ENCODE results near the gene TOPORS. TPM values are rescaled to one million over a fixed set of nuclear protein-coding genes. Genes with fewer than 3 reads are reported as not detected.

The TOPORS gene
- total RNA-seq, 1 donor from 2014 or later: 37.9 TPM

GRCh38 chr9:32518276-32518675, 34.1 kb downstream of the TOPORS start:
- no peaks in the 10 kb centered on the region for H3K36me3 ChIP-seq (ENCODE audit: control insufficient read depth, insufficient read depth, low read length)
- H3K27me3 ChIP-seq (ENCODE audit: control insufficient read depth, insufficient read depth, low read length): no peaks in the 10 kb centered on the region
- FAIRE-seq: no peak
- H3K4me3 ChIP-seq (ENCODE audit: low read depth, low read length): no peak overlapping the region
- DNase-seq (ENCODE audit: low read depth): no peak
- TF ChIP-seq, protein P1, sequence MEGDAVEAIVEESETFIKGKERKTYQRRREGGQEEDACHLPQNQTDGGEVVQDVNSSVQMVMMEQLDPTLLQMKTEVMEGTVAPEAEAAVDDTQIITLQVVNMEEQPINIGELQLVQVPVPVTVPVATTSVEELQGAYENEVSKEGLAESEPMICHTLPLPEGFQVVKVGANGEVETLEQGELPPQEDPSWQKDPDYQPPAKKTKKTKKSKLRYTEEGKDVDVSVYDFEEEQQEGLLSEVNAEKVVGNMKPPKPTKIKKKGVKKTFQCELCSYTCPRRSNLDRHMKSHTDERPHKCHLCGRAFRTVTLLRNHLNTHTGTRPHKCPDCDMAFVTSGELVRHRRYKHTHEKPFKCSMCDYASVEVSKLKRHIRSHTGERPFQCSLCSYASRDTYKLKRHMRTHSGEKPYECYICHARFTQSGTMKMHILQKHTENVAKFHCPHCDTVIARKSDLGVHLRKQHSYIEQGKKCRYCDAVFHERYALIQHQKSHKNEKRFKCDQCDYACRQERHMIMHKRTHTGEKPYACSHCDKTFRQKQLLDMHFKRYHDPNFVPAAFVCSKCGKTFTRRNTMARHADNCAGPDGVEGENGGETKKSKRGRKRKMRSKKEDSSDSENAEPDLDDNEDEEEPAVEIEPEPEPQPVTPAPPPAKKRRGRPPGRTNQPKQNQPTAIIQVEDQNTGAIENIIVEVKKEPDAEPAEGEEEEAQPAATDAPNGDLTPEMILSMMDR (IDR thresholded peaks at IDR 0.05; ENCODE audit: insufficient read depth, low read length, severe bottlenecking): no peak

DNA sequence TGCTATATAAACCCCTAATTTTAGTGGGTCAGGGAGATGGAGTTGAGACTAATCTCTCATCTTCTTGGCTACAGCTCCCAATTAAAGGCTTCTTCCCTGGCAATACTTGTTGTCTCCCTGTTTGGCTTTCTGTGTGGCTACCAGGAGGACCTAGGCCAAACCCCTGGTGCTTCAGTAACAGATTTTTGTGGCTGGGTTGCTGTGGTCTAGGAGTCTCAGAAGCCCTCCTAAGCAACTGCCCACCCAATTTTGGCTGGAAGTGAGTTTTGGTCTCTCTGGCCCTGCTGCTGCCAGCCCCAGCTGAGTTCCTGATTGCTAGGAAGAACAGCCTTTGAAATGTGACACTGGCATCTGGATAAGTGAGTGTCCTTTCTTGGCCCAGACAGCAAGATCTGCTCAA, 36.1 kb downstream of the TOPORS start:
- no peaks in the 10 kb centered on the region for H3K27me3 ChIP-seq (ENCODE audit: control insufficient read depth, insufficient read depth, low read length)
- no peak for FAIRE-seq
- H3K36me3 ChIP-seq (ENCODE audit: control insufficient read depth, insufficient read depth, low read length): no peaks in the 10 kb centered on the region
- DNase-seq (ENCODE audit: low read depth): no peak
- TF ChIP-seq, protein P1 (IDR thresholded peaks at IDR 0.05; ENCODE audit: insufficient read depth, low read length, severe bottlenecking): no peak
- H3K4me3 ChIP-seq (ENCODE audit: low read depth, low read length): no peak overlapping the region

DNA sequence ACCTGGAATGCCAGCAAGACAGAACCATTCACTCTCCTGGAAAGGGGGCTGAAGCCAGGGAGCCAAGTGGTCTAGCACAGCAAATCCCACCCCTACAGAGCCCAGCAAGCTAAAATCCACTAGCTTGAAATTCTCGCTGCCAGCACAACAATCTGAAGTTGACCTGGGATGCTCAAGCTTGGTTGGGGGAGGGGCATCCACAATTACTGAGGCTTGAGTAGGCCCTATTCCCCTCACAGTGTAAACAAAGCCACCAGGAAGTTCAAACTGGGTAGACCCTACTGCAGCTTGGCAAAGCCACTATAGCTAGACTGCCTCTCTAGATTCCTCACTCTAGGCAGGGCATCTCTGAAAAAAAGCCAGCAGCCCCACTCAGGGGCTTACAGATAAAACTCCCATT, 43.7 kb downstream of the TOPORS start:
- DNase-seq (ENCODE audit: low read depth) (no peak), FAIRE-seq (no peak)
- H3K27me3 ChIP-seq (ENCODE audit: control insufficient read depth, insufficient read depth, low read length): no peaks in the 10 kb centered on the region
- H3K4me3 ChIP-seq (ENCODE audit: low read depth, low read length): no peak overlapping the region
- TF ChIP-seq, protein P1 (IDR thresholded peaks at IDR 0.05; ENCODE audit: insufficient read depth, low read length, severe bottlenecking): no peak
- no peaks in the 10 kb centered on the region for H3K36me3 ChIP-seq (ENCODE audit: control insufficient read depth, insufficient read depth, low read length)

GRCh38 chr9:32503008-32503407, 49.4 kb downstream of the TOPORS start:
- Histone ChIP-seq H3K4me3 (ENCODE audit: low read depth, low read length) (no peak overlapping the region), H3K27me3 (ENCODE audit: control insufficient read depth, insufficient read depth, low read length) (no peaks in the 10 kb centered on the region), H3K36me3 (ENCODE audit: control insufficient read depth, insufficient read depth, low read length) (no peaks in the 10 kb centered on the region)
- FAIRE-seq: no peak
- TF ChIP-seq, protein P1 (IDR thresholded peaks at IDR 0.05; ENCODE audit: insufficient read depth, low read length, severe bottlenecking): no peak
- DNase-seq (ENCODE audit: low read depth): no peak

GRCh38 chr9:32502464-32502863, 49.9 kb downstream of the TOPORS start:
- Histone ChIP-seq H3K36me3 (ENCODE audit: control insufficient read depth, insufficient read depth, low read length) (no peaks in the 10 kb centered on the region), H3K4me3 (ENCODE audit: low read depth, low read length) (no peak overlapping the region), H3K27me3 (ENCODE audit: control insufficient read depth, insufficient read depth, low read length) (no peaks in the 10 kb centered on the region)
- FAIRE-seq (no peak), DNase-seq (ENCODE audit: low read depth) (peak; percentile 90)
- TF ChIP-seq, protein P1 (IDR thresholded peaks at IDR 0.05; ENCODE audit: insufficient read depth, low read length, severe bottlenecking): no peak

DNA sequence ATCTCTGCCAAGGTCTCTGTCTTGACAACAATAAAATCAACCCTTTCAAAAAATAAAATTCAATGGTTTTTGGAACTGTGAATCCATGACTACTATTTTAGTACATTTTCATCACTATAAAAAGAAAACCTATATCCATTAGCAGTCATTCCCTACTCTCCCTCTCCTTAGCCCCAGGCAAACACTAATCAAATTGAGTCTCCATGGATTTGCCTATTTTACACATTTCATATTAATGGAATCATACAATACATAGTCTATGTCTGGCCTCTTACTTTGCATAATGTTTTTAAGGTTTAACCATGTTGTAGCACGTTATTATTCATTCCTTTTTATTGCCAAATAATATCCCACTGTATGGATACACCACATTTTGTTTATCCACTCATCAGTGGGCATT, 50.5 kb downstream of the TOPORS start:
- DNase-seq (ENCODE audit: low read depth) (no peak), FAIRE-seq (no peak)
- TF ChIP-seq, protein P1 (IDR thresholded peaks at IDR 0.05; ENCODE audit: insufficient read depth, low read length, severe bottlenecking): no peak
- Histone ChIP-seq H3K27me3 (ENCODE audit: control insufficient read depth, insufficient read depth, low read length) (no peaks in the 10 kb centered on the region), H3K4me3 (ENCODE audit: low read depth, low read length) (no peak overlapping the region), H3K36me3 (ENCODE audit: control insufficient read depth, insufficient read depth, low read length) (no peaks in the 10 kb centered on the region)
